ENCODE measurements around the gene AREG. TPM values are rescaled to one million over a fixed set of nuclear protein-coding genes. Genes with fewer than 3 reads are reported as not detected.

The AREG gene
- total RNA-seq, 4 donors from 2014 or later: 10.5 to 27.2 (median 11.1) TPM

DNA sequence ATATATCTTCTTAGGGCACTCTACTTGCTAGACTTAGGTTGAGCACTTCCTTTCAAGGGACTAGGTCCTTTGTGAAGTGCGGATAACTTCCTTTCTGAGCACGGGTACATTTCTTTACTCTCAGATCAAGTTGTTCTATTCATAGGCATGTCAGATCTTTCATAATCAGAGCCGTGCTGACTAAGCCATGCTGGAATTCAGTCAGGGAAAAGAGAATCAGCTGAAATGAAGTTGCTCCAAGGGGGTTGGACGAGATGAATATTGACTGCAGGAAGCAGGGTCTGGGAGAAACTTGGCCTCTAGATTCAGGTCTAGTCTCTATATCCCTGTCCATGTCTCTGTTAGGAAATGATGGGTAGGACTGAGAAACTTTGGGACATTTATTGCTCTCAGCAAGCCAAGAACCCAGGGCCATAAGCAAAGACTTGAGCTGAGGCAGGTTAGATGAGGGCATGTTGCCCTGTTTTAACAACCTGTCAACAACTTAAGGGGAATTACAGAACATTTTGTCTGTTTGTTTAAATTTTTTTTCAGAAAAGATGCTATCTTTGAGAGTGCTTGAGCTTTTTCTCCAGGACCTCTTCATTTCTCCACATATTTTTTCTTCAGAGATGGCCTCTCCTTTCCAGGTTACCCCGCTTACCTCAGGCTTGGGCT lies 28.3 kb downstream of the AREG start:
- H3K27me3 ChIP-seq: no peaks in the 10 kb centered on the region
- TF ChIP-seq POLR2A (IDR thresholded peaks at IDR 0.05) (no peak), CTCF (IDR thresholded peaks at IDR 0.05) (no peak)
- no peaks in the 10 kb centered on the region for H3K9me3 ChIP-seq
- H3K4me1 ChIP-seq: no peaks in the 10 kb centered on the region
- H3K27ac ChIP-seq: no peak overlapping the region
- no peak overlapping the region for H3K4me3 ChIP-seq
- no peaks in the 10 kb centered on the region for H3K36me3 ChIP-seq
- no peak for DNase-seq

DNA sequence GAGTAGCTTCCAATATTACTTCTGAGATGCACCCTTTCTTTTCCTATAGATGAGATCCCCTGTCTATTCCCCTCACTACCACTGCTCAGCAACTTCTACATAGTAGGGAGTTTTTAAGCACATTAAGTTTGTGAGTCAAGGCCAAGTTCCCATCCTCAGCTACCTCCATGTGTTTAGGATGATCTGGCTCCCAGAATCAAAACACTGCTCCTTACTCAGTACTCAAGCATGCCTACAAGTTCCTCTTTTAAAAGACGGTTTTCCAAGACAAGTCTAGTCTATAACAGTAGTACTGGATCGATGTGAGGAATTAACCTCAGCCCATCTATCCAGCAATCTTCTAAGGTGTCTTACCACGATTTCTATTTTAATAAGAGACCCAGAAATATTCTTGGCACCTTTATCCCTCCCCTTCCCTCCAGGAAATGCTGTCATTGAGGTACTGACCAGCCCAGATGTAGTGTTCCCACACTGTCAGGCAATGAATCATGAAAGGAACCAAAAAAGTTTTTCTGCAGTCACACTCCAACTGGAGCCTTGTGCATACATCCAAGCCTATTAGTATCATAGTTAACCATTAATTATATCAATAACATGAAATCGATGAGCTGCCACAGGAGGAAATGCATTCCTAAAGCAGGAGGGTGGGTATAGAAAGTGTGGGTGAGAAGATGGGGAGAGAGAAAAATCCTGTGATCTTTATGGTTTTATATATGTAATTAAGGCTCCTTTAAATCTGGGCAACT lies 29.6 kb downstream of the AREG start:
- H3K4me3 ChIP-seq: no peak overlapping the region
- no peaks in the 10 kb centered on the region for H3K9me3 ChIP-seq
- H3K27ac ChIP-seq: no peak overlapping the region
- H3K4me1 ChIP-seq: no peaks in the 10 kb centered on the region
- no peak for TF ChIP-seq POLR2A (IDR thresholded peaks at IDR 0.05)
- no peak for TF ChIP-seq CTCF (IDR thresholded peaks at IDR 0.05)
- no peak for DNase-seq
- no peaks in the 10 kb centered on the region for H3K36me3 ChIP-seq
- H3K27me3 ChIP-seq: no peaks in the 10 kb centered on the region

- H3K4me3 ChIP-seq: no peak overlapping the region
- H3K27ac ChIP-seq: no peak overlapping the region
- no peaks in the 10 kb centered on the region for H3K27me3 ChIP-seq
- H3K9me3 ChIP-seq: no peaks in the 10 kb centered on the region
- TF ChIP-seq CTCF (IDR thresholded peaks at IDR 0.05): no peak
- TF ChIP-seq POLR2A (IDR thresholded peaks at IDR 0.05): no peak
- DNase-seq: peak in 1 of 3 donors; percentile 50
- no peaks in the 10 kb centered on the region for H3K4me1 ChIP-seq
- no peaks in the 10 kb centered on the region for H3K36me3 ChIP-seq
Observed at GRCh38 chr4:74475091-74475800, 30.3 kb downstream of the AREG start.

DNA sequence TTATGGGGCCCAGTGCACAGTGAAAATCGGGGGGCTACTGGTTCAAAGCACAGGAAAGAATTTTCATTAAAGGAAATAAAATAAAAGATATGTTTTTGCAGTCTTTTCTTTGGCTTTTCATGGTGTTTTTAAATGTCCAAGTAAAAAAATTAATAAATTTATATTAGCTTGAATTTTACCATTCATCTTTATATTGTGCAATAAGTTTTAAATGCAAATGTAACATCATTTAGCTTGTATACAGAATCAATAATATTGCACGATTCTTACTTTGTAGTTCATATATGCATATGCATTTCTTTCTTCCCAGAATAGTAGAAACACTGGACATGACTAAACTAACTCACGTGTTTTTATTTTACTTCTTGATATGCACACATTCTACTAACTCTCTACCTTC lies 31.0 kb downstream of the AREG start:
- Histone ChIP-seq H3K27me3 (no peaks in the 10 kb centered on the region), H3K4me3 (no peak overlapping the region), H3K9me3 (no peaks in the 10 kb centered on the region), H3K4me1 (no peaks in the 10 kb centered on the region), H3K36me3 (no peaks in the 10 kb centered on the region), H3K27ac (no peak overlapping the region)
- TF ChIP-seq CTCF (IDR thresholded peaks at IDR 0.05) (no peak), POLR2A (IDR thresholded peaks at IDR 0.05) (no peak)
- no peak for DNase-seq

DNA sequence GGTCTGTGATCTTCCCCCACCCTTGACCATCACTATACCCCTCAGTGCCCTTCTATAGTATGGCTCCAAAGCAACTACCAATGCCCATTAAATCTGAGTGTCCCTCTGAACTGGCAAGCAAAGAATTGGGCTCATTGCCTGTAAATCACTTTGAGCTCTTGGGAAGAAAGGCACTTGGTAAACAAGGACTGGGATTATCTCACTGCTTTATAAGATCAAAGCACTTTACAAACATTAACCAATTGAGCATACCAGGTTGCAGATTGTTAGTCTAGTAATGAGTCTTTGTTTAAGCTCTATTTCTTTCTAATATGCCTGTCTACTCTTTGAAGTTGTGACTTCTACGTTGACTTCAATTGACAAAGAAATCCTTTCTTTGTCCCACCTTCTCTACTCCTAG lies 34.1 kb downstream of the AREG start:
- DNase-seq: no peak

More for the DNA sequence above, 34.1 kb downstream of the AREG start:
- no peak overlapping the region for H3K4me3 ChIP-seq
- H3K36me3 ChIP-seq: no peaks in the 10 kb centered on the region
- no peak for TF ChIP-seq CTCF (IDR thresholded peaks at IDR 0.05)
- no peak for TF ChIP-seq POLR2A (IDR thresholded peaks at IDR 0.05)
- H3K27me3 ChIP-seq: no peaks in the 10 kb centered on the region
- H3K9me3 ChIP-seq: no peaks in the 10 kb centered on the region
- no peaks in the 10 kb centered on the region for H3K4me1 ChIP-seq
- no peak overlapping the region for H3K27ac ChIP-seq
